GM18498 (cell line): ENCODE results near the gene CLEC4G.
"Not testable (repeated sequence)": the region's sequence is repeated elsewhere in the genome, so short reads cannot be mapped to it uniquely, and the experiment has no call there.

Experiments used
- ATAC-seq: cut with Tn5 transposase; IDR thresholded peaks from one replicate; pipeline ENCODE4 v1.9.1; 2021; ENCODE audit warnings: mild to moderate bottlenecking, moderate library complexity; ENCODE audit not compliant: unreplicated experiment

Gene CLEC4G

GRCh38 chr19:7746903-7747884 lies 15.3 kb upstream of the CLEC4G start, which contains the start of gene CD209:
CD209 (minus strand) TSS chr19:7747534; CDS start chr19:7747511, 23 bp downstream.
- ATAC-seq: no peak

GRCh38 chr19:7746306-7746705 lies 14.4 kb upstream of the CLEC4G start:
- ATAC-seq: not testable (repeated sequence)

DNA sequence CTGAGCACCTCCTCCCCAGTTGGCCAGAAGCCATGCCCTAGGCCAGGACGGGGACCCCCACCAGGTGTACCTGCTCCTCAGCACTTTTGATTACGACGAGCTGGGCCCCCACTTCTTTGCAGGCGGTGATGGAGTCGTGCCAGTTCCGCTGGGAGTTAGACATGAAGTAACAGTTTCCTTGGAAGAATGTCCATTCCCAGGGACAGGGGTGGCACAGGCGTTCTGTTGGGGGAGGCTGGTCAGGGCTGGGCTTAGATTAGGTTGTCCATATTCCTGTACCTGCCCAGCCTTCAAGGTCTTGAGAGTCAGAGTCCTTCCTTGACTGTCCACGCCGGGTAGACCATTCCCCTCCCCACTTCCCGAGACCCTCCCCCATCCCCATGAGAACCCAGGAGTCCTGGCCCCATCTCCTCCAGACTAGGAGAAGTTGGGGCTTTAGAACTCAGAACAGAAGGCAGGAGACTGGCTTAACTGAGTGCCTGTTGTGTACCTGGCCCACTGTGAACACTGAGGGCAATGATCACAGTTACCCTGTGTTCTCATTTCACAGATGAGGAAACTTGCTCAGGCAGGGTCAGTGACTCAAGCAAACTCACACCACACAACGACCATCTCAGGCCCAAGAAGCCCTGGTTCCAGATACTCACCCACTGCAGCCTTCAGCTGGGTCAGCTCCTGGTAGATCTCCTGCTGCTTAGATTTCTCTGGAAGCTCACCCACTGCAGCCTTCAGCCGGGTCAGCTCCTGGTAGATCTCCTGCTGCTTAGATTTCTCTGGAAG lies 13.2 kb upstream of the CLEC4G start:
- no peak for ATAC-seq

GRCh38 chr19:7744199-7744786 lies 12.4 kb upstream of the CLEC4G start:
- no peak for ATAC-seq

- ATAC-seq: peak; percentile 50
Observed at GRCh38 chr19:7743425-7743841, 11.5 kb upstream of the CLEC4G start.

GRCh38 chr19:7742991-7743390 lies 11.1 kb upstream of the CLEC4G start:
- no peak for ATAC-seq

GRCh38 chr19:7742575-7742974 lies 10.7 kb upstream of the CLEC4G start:
- no peak for ATAC-seq

- no peak for ATAC-seq
Observed at GRCh38 chr19:7740682-7741054, 8.8 kb upstream of the CLEC4G start.

GRCh38 chr19:7739801-7740681 lies 8.1 kb upstream of the CLEC4G start:
- no peak for ATAC-seq

- no peak for ATAC-seq
Observed at GRCh38 chr19:7739211-7739755, 7.4 kb upstream of the CLEC4G start.

DNA sequence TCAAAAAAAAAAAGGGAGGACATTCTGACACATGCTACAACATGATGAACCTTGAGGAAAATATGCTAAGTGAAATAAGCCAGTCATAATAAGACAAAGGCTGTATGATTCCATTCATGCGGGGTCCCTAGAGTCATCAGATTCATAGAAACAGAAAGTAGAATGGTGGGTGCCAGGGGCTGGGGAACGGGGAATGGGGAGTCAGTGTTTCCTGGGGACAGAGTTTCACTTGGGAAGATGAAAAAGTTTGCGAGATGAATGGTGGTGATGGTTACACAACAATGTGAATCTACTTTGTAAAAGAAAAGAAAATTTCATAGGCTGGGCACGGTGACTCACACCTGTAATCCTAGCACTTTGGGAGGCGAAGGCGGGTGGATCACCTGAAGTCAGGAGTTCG lies 6.1 kb upstream of the CLEC4G start:
- ATAC-seq: no peak

GRCh38 chr19:7737215-7737614 lies 5.3 kb upstream of the CLEC4G start:
- no peak for ATAC-seq

DNA sequence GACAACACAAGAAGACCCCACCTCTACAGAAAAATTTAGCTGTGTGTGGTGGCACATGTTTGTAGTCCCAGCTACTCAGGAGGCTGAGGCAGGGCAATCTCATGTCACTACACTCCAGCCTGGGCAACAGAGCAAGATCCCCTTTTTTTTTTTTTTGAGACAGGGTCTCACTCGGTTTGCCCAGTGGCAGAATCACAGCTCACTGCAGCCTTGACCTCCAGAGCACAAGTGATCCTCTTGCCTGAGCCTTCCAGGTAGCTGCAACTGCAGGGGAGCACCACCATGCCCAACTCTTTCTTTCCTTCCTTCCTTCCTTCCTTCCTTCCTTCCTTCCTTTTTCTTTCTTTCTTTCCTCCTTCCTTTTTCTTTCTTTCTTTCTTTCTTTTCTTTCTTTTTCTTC lies 4.2 kb upstream of the CLEC4G start:
- ATAC-seq: no peak

GRCh38 chr19:7734220-7735203 lies 2.6 kb upstream of the CLEC4G start:
- ATAC-seq: no peak

DNA sequence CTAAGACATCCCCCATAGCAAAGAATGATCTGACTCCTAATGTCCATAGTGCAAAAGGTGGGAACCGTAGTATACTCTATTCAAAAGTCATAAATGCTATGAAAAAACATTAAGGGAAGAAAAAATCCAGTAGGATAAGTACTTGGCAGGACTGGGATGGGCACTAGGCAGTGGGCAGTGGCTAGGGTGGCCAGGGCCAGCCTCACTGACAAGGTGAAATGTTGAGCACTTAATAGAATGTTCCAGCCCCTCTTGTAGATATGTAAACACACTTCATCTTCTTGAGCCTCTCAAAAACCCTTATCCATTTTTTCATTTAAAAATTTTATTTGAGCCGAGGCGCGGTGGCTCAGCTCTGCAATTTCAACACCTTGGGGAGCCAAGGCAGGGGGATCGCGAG lies 1.5 kb upstream of the CLEC4G start:
- ATAC-seq: no peak

GRCh38 chr19:7731615-7732014 lies 295 bp downstream of the CLEC4G start:
- no peak for ATAC-seq

GRCh38 chr19:7731218-7731595 lies 703 bp downstream of the CLEC4G start:
- ATAC-seq: no peak

GRCh38 chr19:7730286-7731217 lies 1.4 kb downstream of the CLEC4G start:
- ATAC-seq: no peak
